Retinal pigment epithelial cell (primary cell): Measurements from ENCODE around the gene GRIK5.

ENCODE experiments used
- DNase-seq: peaks from one replicate; pipeline ENCODE4 v3.0.0-alpha.2; 2010; ENCODE audit warnings: low read depth
- H3K4me3 ChIP-seq: 2 replicates; pipeline ENCODE4 v1.5.1; 2011; ENCODE audit warnings: mild to moderate bottlenecking, low read length, control low read depth, moderate library complexity
- TF ChIP-seq, protein P1 (sequence below): conservative IDR thresholded peaks from 2 replicates; pipeline ENCODE4 v1.5.1; 2011; ENCODE audit warnings: low read depth, low read length, control low read depth, inconsistent platforms

Gene GRIK5

DNA sequence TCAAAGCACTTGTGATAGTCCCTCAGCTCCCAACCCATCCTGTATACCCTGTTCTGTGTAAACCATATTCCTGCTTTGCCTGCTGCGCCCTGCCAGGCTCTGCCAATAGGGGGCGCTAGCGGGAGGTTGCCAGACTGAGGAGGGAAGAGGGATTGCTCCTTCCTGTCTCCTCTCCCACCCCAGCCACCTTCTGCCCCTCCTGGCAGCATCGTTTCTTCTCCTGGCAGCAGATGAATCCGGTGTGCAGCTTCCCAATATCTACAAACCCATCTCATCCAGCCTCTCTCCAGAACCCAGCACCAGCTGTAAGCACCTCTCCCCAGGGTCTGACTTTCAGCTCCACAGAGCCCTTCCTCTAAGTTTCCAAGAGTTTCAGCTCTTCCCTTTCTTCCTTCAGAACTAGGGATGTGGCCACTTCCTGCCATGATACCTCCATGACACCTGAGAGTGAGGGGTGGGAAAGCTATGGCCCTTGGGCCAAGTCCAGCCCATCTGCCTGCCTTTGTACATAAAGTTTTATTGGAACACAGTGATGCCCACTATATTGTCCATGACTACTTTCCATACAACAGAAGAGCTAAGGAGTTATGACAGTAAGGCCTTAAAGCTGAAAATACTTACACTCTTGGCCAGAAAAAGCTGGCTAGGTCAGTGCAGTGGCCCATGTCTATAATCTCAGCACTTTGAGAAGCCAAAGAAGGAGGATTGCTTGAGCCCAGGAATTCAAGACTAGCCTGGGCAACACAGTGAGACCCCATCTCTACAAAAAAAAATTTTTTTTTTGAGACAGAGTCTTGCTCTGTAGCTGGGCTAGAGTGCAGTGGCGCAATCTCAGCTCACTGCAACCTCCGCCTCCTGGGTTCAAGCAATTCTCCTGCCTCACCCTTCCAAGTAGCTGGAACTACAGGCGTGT, 41.4 kb downstream of the GRIK5 start:
- TF ChIP-seq, protein P1, sequence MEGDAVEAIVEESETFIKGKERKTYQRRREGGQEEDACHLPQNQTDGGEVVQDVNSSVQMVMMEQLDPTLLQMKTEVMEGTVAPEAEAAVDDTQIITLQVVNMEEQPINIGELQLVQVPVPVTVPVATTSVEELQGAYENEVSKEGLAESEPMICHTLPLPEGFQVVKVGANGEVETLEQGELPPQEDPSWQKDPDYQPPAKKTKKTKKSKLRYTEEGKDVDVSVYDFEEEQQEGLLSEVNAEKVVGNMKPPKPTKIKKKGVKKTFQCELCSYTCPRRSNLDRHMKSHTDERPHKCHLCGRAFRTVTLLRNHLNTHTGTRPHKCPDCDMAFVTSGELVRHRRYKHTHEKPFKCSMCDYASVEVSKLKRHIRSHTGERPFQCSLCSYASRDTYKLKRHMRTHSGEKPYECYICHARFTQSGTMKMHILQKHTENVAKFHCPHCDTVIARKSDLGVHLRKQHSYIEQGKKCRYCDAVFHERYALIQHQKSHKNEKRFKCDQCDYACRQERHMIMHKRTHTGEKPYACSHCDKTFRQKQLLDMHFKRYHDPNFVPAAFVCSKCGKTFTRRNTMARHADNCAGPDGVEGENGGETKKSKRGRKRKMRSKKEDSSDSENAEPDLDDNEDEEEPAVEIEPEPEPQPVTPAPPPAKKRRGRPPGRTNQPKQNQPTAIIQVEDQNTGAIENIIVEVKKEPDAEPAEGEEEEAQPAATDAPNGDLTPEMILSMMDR, result peak; percentile 76
- DNase-seq, result no peak
- H3K4me3 ChIP-seq, result no peak overlapping the region

DNA sequence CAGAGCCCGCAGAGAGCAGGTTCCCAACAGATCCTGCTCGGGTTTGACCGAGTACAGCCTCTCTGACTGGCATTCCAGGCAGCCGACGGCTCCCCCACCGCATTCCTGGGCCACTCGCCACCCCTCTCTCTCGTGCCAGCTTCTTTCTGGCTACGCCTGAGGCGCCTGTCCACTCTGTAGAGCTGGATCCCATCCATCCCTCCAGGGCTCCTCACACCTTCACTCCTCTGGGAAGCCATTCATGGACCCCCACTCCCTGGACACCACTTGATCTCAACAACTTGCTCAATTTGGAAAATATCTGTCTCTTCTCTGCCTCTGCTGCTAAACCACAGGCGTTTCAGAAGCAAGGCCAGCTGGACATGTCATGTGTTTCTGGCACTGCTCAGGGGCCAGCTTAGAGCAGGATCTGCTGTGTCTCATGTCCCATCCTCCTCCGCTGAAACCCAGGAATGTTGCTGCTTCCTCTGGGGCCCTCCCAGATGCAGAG, 45.3 kb downstream of the GRIK5 start:
- TF ChIP-seq, protein P1, result no peak
- DNase-seq, result no peak
- no peak overlapping the region for H3K4me3 ChIP-seq

DNA sequence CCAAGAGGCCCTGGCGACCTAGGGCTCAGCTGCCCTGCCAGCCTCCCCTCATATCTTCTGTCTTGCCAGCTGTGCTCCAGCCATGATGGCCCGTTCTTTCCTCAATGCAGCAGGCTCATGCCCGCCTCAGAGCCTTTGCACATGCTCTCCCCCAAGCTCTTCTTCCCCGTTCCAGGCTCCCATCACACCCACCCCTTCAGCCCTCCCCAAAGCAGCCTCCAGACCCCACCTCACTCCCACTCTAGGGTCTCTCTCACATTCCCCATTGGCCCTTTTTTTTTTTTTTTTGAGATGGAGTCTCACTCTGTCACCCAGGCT, 46.1 kb downstream of the GRIK5 start:
- H3K4me3 ChIP-seq, result no peak overlapping the region
- TF ChIP-seq, protein P1, result no peak
- no peak for DNase-seq

DNA sequence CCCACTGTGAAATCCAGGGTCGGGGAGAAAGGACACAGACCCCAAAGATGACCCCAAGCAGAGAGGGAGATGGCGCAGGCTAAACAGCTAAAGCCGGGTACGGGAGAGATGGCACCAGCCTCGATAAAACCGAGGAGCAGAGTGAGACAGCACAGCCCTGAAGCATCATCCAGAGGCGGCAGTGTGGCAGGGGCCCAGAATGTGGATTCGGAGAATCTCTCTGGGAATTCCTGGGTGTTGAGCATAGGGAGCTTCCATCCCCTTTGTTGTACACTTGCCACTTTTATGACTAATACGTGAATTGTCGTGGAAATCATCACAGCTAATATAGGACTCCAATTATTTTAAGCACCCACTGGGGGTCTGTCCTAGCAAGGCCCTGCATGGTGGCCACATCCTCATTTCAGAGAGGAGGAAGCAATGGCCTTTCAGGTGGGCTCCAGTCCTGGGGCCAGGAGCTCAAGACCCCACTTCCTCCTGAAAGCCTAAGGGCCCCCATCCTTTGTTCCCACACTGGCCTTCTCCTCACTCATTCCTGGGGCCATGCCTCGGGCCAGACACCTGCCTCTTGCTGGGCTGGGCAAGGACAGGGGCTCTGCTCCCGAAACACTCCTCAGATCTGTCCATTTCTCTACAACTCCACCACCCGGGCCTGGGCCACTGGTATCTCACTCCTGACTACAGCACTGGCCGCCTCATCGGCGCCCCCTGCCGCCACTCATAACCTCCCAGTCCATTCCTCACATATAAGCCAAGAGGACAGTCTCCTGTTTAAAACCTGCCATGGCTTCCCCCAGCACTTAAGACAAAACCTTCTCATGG, 46.7 kb downstream of the GRIK5 start:
- no peak overlapping the region for H3K4me3 ChIP-seq
- TF ChIP-seq, protein P1, result peak; percentile 50
- no peak for DNase-seq

DNA sequence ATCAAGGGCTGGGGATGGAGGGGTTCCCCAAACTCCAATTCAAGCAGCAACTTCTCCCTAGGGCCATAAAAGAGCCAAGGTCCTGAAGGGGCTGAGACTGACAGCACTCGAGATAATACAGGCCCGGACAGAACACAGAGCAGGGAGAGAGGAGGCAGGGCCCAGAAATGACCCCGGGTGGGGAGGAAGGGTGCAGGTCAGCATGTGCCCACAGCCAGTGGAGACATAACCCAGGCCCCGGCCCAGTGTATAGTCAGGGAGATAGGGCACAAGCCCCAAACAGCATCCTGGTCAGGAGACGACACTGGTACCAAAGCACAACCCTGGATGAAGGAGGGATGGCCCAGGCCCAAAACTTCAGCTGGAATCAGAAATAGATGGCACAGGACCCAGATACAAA, 47.4 kb downstream of the GRIK5 start:
- TF ChIP-seq, protein P1, result no peak
- no peak overlapping the region for H3K4me3 ChIP-seq
- no peak for DNase-seq

DNA sequence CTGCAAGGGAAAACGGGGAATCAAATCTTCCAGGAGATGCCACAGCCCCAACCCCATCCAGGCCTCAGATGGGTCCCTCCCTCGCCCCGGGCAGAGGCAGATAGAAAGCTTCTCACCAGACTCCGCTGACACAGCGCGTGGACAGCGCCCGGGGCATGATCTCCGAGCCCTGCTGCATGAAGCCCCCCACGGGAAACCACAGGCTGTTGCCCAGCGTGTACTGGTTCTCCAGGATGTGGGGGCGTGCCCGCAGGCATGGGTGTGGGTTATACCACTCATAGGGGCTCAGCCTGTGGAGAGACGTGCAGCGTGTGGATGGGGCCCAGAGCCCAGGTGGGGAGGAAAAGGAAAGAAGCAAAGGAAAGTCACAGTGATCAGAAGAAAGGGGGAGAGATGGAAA, 48.8 kb downstream of the GRIK5 start:
- TF ChIP-seq, protein P1, result no peak
- no peak overlapping the region for H3K4me3 ChIP-seq
- DNase-seq, result no peak
